PC-3 (cell line): ENCODE data around the gene DVL3.

Experiments used
- CTCF ChIP-seq: fragments of 300-600 bp; sonication (generic); conservative IDR thresholded peaks from 2 replicates; pipeline ENCODE4 v1.5.1; 2017; ENCODE audit warnings: antibody characterized with exemption, low read depth, mild to moderate bottlenecking, low read length
- EZH2 ChIP-seq: fragments of 300-600 bp; sonication (generic); IDR thresholded peaks from one replicate; pipeline ENCODE4 v1.6.1; 2017; ENCODE audit warnings: antibody characterized with exemption, mild to moderate bottlenecking, low read length; ENCODE audit not compliant: unreplicated experiment
- EZH2phosphoT487 ChIP-seq: fragments of 300-600 bp; sonication (generic); IDR thresholded peaks from 2 replicates; pipeline ENCODE4 v1.6.1; 2018; ENCODE audit warnings: mild to moderate bottlenecking, antibody characterized with exemption, low read length, borderline replicate concordance

GRCh38 chr3:184175506-184175905 lies 20.3 kb downstream of the DVL3 start:
- no peak for TF ChIP-seq CTCF
- TF ChIP-seq EZH2, result no peak
- no peak for TF ChIP-seq EZH2phosphoT487
